KMS-11 (cell line): ENCODE results near the gene CASP12.

Source experiments
- H2AFZ ChIP-seq: fragments of 200-600 bp; sonication (generic); 2 replicates; pipeline ENCODE4 v1.6.1; 2016; ENCODE audit warnings: antibody characterized with exemption, mixed run types, low read depth
- H3K27ac ChIP-seq: fragments of 200-600 bp; sonication (generic); 2 replicates; pipeline ENCODE4 v1.6.1; 2016; ENCODE audit warnings: mild to moderate bottlenecking, mixed run types
- H3K27me3 ChIP-seq: fragments of 200-600 bp; sonication (generic); 2 replicates; pipeline ENCODE4 v1.6.1; 2017; ENCODE audit warnings: mild to moderate bottlenecking, low read depth, mixed run types, moderate library complexity; ENCODE audit not compliant: insufficient read depth
- H3K36me3 ChIP-seq: fragments of 200-600 bp; sonication (generic); 2 replicates; pipeline ENCODE4 v1.6.1; 2017; ENCODE audit warnings: mild to moderate bottlenecking, mixed run types; ENCODE audit not compliant: insufficient read depth
- H3K4me1 ChIP-seq: fragments of 200-600 bp; sonication (generic); 2 replicates; pipeline ENCODE4 v1.6.1; 2016; ENCODE audit warnings: mild to moderate bottlenecking, low read depth, mixed run types; ENCODE audit not compliant: poor library complexity, severe bottlenecking
- H3K4me2 ChIP-seq: fragments of 200-600 bp; sonication (generic); 2 replicates; pipeline ENCODE4 v1.7.0; 2016; ENCODE audit warnings: mild to moderate bottlenecking, mixed run types
- H3K4me3 ChIP-seq: fragments of 200-600 bp; sonication (generic); IDR thresholded peaks from 2 replicates; pipeline ENCODE4 v1.6.1; 2017; ENCODE audit warnings: low read depth, low read length, mixed read lengths; ENCODE audit not compliant: insufficient read depth
- H3K79me2 ChIP-seq: fragments of 200-600 bp; sonication (generic); 2 replicates; pipeline ENCODE4 v1.6.1; 2016; ENCODE audit warnings: low read depth, mixed run types; ENCODE audit not compliant: insufficient read depth
- H3K9ac ChIP-seq: fragments of 200-600 bp; sonication (generic); 2 replicates; pipeline ENCODE4 v1.6.1; 2016; ENCODE audit warnings: mild to moderate bottlenecking, mixed run types
- H4K20me1 ChIP-seq: fragments of 200-600 bp; sonication (generic); 2 replicates; pipeline ENCODE4 v1.6.1; 2016; ENCODE audit warnings: mild to moderate bottlenecking, mixed run types; ENCODE audit not compliant: insufficient read depth
- CTCF ChIP-seq: fragments of 200-600 bp; sonication (generic); conservative IDR thresholded peaks from 2 replicates; pipeline ENCODE4 v1.6.1; 2017; ENCODE audit warnings: low read depth, mild to moderate bottlenecking, antibody characterized with exemption, low read length, moderate library complexity, mixed read lengths

CASP12 gene

GRCh38 chr11:104895634-104896033, 2.6 kb downstream of the CASP12 start:
- Histone ChIP-seq H2AFZ (no peak overlapping the region), H3K79me2 (no peaks in the 10 kb centered on the region), H3K36me3 (no peaks in the 10 kb centered on the region), H3K27me3 (no peaks in the 10 kb centered on the region), H3K4me3 (no peak overlapping the region), H3K27ac (no peak overlapping the region), H3K9ac (no peak overlapping the region), H4K20me1 (no peaks in the 10 kb centered on the region), H3K4me2 (no peak overlapping the region), H3K4me1 (no peaks in the 10 kb centered on the region)
- TF ChIP-seq CTCF = no peak

GRCh38 chr11:104893876-104894275, 4.4 kb downstream of the CASP12 start:
- no peak for TF ChIP-seq CTCF
- no peak overlapping the region for H3K4me3 ChIP-seq

GRCh38 chr11:104892723-104893511, 5.3 kb downstream of the CASP12 start:
- no peak overlapping the region for H3K27ac ChIP-seq
- no peaks in the 10 kb centered on the region for H3K27me3 ChIP-seq
- TF ChIP-seq CTCF = no peak
- no peak overlapping the region for H2AFZ ChIP-seq
- H3K9ac ChIP-seq = no peak overlapping the region
- no peak overlapping the region for H3K4me2 ChIP-seq
- H3K4me1 ChIP-seq = no peaks in the 10 kb centered on the region
- no peaks in the 10 kb centered on the region for H4K20me1 ChIP-seq
- H3K4me3 ChIP-seq = no peak overlapping the region
- no peaks in the 10 kb centered on the region for H3K79me2 ChIP-seq
- no peaks in the 10 kb centered on the region for H3K36me3 ChIP-seq

More at GRCh38 chr11:104893876-104894275, 4.4 kb downstream of the CASP12 start:
- no peaks in the 10 kb centered on the region for H3K36me3 ChIP-seq
- H3K9ac ChIP-seq = no peak overlapping the region
- H3K4me1 ChIP-seq = no peaks in the 10 kb centered on the region
- no peaks in the 10 kb centered on the region for H3K27me3 ChIP-seq
- no peaks in the 10 kb centered on the region for H3K79me2 ChIP-seq
- H3K4me2 ChIP-seq = no peak overlapping the region
- H2AFZ ChIP-seq = no peak overlapping the region
- H4K20me1 ChIP-seq = no peaks in the 10 kb centered on the region
- no peak overlapping the region for H3K27ac ChIP-seq

GRCh38 chr11:104891135-104891534, 7.1 kb downstream of the CASP12 start:
- TF ChIP-seq CTCF = no peak
- Histone ChIP-seq H3K27ac (no peak overlapping the region), H3K27me3 (no peaks in the 10 kb centered on the region), H3K4me2 (no peak overlapping the region), H3K9ac (no peak overlapping the region), H3K79me2 (no peaks in the 10 kb centered on the region), H2AFZ (no peak overlapping the region), H3K4me1 (no peaks in the 10 kb centered on the region), H3K36me3 (no peaks in the 10 kb centered on the region), H3K4me3 (no peak overlapping the region), H4K20me1 (no peaks in the 10 kb centered on the region)
